ENCODE data around the gene IMMP2L. TPM values are rescaled to one million over a fixed set of nuclear protein-coding genes. Genes with fewer than 3 reads are reported as not detected.

IMMP2L gene
- total RNA-seq, 1 donor from 2014 or later, result 11.2 TPM

DNA sequence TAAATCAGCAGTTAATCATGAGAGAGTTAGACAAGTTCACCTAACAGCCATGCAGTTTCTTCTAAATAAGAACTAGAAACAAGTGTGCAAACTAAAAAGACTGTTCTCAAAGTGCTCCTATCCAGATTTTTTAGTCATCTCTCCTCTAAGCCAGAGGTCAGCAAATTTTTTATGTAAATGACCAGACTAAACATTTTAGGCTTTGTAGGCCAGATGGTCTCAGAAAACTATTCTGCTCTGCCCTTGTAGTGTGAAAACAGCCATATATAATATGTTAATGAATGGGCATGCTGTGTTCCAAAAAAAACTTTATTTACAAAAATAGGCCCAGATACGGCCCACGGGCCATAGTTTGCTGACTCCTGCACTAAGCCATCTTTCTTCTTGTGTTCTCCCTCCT is 734.4 kb downstream of the IMMP2L start:
- TF ChIP-seq, protein P1, sequence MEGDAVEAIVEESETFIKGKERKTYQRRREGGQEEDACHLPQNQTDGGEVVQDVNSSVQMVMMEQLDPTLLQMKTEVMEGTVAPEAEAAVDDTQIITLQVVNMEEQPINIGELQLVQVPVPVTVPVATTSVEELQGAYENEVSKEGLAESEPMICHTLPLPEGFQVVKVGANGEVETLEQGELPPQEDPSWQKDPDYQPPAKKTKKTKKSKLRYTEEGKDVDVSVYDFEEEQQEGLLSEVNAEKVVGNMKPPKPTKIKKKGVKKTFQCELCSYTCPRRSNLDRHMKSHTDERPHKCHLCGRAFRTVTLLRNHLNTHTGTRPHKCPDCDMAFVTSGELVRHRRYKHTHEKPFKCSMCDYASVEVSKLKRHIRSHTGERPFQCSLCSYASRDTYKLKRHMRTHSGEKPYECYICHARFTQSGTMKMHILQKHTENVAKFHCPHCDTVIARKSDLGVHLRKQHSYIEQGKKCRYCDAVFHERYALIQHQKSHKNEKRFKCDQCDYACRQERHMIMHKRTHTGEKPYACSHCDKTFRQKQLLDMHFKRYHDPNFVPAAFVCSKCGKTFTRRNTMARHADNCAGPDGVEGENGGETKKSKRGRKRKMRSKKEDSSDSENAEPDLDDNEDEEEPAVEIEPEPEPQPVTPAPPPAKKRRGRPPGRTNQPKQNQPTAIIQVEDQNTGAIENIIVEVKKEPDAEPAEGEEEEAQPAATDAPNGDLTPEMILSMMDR (IDR thresholded peaks at IDR 0.05; ENCODE audit: unreplicated experiment), result no peak
- no peak for DNase-seq (ENCODE audit: low spot score)
- no peak overlapping the region for H3K4me3 Mint-ChIP-seq (ENCODE audit: unreplicated experiment)

DNA sequence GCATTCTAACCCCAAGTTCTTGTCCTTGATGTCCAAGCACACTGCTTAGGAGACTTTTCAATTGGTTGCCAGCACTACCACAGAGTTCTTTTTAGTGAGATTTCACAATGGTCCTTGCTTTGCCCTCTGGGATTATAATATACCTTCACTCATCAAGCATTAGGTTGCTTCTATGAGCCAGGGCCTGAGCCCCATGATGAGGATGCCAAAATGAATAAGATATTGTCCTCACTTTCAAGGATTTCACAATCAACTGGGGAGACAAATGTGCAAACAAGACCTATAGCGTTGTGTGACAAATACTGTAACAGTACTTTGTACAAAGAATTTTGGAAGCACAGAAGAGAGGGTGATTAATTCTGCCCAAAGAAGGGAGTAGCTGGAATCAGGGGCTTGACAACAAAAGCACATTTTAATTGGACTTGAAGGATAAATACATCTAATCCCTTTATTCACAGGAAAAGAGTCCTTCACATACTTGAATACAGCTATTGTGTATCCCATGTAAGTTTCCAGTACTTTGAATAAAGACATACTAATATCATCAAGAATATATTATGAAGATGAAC is 734.9 kb downstream of the IMMP2L start:
- Mint-ChIP-seq H3K4me3 (ENCODE audit: unreplicated experiment) (no peak overlapping the region), H3K4me1 (ENCODE audit: unreplicated experiment) (no peaks in the 10 kb centered on the region), H3K27me3 (ENCODE audit: unreplicated experiment) (peaks cover 1% of the 10 kb centered on the region), H3K9me3 (ENCODE audit: unreplicated experiment) (no peaks in the 10 kb centered on the region), H3K27ac (ENCODE audit: unreplicated experiment) (no peak overlapping the region), H3K36me3 (ENCODE audit: low read depth, unreplicated experiment) (no peaks in the 10 kb centered on the region)
- TF ChIP-seq, protein P1 (IDR thresholded peaks at IDR 0.05; ENCODE audit: unreplicated experiment), result no peak
- DNase-seq (ENCODE audit: low spot score), result no peak

More for the DNA sequence above, 734.4 kb downstream of the IMMP2L start:
- Mint-ChIP-seq H3K9me3 (ENCODE audit: unreplicated experiment) (no peaks in the 10 kb centered on the region), H3K27ac (ENCODE audit: unreplicated experiment) (no peak overlapping the region), H3K36me3 (ENCODE audit: low read depth, unreplicated experiment) (no peaks in the 10 kb centered on the region), H3K27me3 (ENCODE audit: unreplicated experiment) (peaks cover 1% of the 10 kb centered on the region), H3K4me1 (ENCODE audit: unreplicated experiment) (no peaks in the 10 kb centered on the region)

DNA sequence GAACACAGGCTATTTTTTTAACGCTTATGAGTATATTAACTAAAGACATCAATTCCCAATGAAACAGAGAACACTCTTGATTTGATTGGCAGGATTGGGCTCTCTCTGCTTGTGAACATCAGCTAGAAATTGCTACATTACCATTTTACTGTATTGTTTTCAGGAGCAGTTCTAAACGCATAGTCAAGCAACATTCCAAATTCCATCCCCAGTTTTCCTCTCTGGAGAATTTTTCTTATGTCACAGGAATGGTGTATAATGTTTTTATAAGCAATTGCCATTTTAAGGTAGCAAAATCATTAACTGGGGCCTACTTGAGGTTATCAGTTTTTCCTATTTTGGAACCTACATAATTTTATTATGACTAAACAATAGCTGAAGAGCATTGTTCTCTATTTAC is 748.3 kb downstream of the IMMP2L start:
- H3K4me1 Mint-ChIP-seq (ENCODE audit: unreplicated experiment), result peaks cover 3% of the 10 kb centered on the region

DNA sequence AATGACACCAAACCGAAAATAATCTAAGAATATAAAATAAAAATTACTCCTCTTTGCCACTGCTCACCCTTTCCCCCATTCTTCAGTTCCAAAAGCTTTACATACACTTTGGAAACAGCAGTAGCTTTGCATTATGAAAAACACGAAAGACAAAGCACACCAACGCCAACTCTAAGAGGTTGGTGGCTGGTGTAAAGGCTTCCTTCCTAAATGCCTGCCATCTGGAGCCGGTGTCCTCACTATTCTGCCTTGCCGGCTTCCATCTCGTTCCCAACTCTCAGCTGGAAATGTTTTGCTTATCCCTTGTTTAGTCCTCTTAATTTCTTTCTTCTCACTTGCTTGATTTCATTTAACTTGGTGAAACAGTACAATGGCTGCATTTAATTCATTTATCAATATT is 752.5 kb downstream of the IMMP2L start:
- no peaks in the 10 kb centered on the region for H3K9me3 Mint-ChIP-seq (ENCODE audit: unreplicated experiment)
- H3K36me3 Mint-ChIP-seq (ENCODE audit: low read depth, unreplicated experiment), result no peaks in the 10 kb centered on the region
- DNase-seq (ENCODE audit: low spot score), result no peak
- no peak overlapping the region for H3K4me3 Mint-ChIP-seq (ENCODE audit: unreplicated experiment)
- TF ChIP-seq, protein P1 (IDR thresholded peaks at IDR 0.05; ENCODE audit: unreplicated experiment), result no peak
- no peaks in the 10 kb centered on the region for H3K4me1 Mint-ChIP-seq (ENCODE audit: unreplicated experiment)
- no peak overlapping the region for H3K27ac Mint-ChIP-seq (ENCODE audit: unreplicated experiment)
- H3K27me3 Mint-ChIP-seq (ENCODE audit: unreplicated experiment), result no peaks in the 10 kb centered on the region

More for the DNA sequence above, 748.3 kb downstream of the IMMP2L start:
- no peaks in the 10 kb centered on the region for H3K36me3 Mint-ChIP-seq (ENCODE audit: low read depth, unreplicated experiment)
- no peaks in the 10 kb centered on the region for H3K9me3 Mint-ChIP-seq (ENCODE audit: unreplicated experiment)
- peaks cover under 1% of the 10 kb centered on the region for H3K27me3 Mint-ChIP-seq (ENCODE audit: unreplicated experiment)
- H3K27ac Mint-ChIP-seq (ENCODE audit: unreplicated experiment), result no peak overlapping the region
- no peak for DNase-seq (ENCODE audit: low spot score)
- TF ChIP-seq, protein P1 (IDR thresholded peaks at IDR 0.05; ENCODE audit: unreplicated experiment), result no peak
- no peak overlapping the region for H3K4me3 Mint-ChIP-seq (ENCODE audit: unreplicated experiment)

DNA sequence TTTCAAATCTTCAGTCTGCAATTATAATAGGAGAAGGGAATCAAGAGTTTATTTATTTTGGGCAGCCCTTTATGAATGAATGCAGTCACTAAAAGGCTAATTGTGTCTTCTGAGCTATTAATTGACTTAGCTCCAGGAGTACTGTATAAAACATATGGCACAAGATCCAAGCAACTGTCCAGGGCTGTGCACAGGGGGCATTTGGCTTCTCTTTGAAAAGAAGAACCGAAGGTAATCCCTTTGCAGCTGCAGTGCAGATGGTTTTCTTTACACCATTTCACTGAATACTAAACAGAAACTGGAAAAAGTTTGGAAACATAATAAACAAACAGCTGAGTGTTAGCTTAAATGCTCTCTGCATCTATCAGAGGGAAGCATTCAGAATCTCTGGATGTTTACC is 753.9 kb downstream of the IMMP2L start:
- Mint-ChIP-seq H3K9me3 (ENCODE audit: unreplicated experiment) (no peaks in the 10 kb centered on the region), H3K27ac (ENCODE audit: unreplicated experiment) (no peak overlapping the region), H3K4me1 (ENCODE audit: unreplicated experiment) (peaks cover 2% of the 10 kb centered on the region), H3K27me3 (ENCODE audit: unreplicated experiment) (no peaks in the 10 kb centered on the region), H3K4me3 (ENCODE audit: unreplicated experiment) (no peak overlapping the region), H3K36me3 (ENCODE audit: low read depth, unreplicated experiment) (no peaks in the 10 kb centered on the region)
- TF ChIP-seq, protein P1 (IDR thresholded peaks at IDR 0.05; ENCODE audit: unreplicated experiment), result no peak
- no peak for DNase-seq (ENCODE audit: low spot score)
